Right lobe of liver (tissue), 6 donors: ENCODE results near the gene MYOZ3. TPM values are rescaled to one million over a fixed set of nuclear protein-coding genes. Genes with fewer than 3 reads are reported as not detected.

Source experiments
- ATAC-seq, 4 donors: fragments of 200-7000 bp; cut with Tn5 transposase; one replicate each; pipeline ENCODE4 v1.9.1; 2020; ENCODE audit warnings: mild to moderate bottlenecking in 4 of 4, moderate library complexity in 4 of 4
- DNase-seq, 3 donors: peaks; one replicate each; pipeline ENCODE4 v3.0.0-alpha.2; 2020
- H3K27ac ChIP-seq, 3 donors: fragments of 200-600 bp; one replicate each; pipeline ENCODE4 v1.8.0; 2022
- H3K27me3 ChIP-seq, 2 donors: fragments of 200-600 bp; one replicate each; pipeline ENCODE4 v1.8.0; 2022
- H3K36me3 ChIP-seq, 4 donors: fragments of 200-600 bp; sonication (generic) in 1 of 4; one replicate each; pipeline versions ENCODE4 v1.5.1 to v1.8.0; 2017 to 2022; ENCODE audit warnings: control low read depth in 1 of 4
- H3K4me1 ChIP-seq, 4 donors: fragments of 200-600 bp; sonication (generic) in 1 of 4; one replicate each; pipeline versions ENCODE4 v1.5.1 to v1.8.0; 2017 to 2022; ENCODE audit warnings: control low read depth in 1 of 4
- H3K4me3 ChIP-seq, 3 donors: fragments of 200-600 bp; one replicate each; pipeline ENCODE4 v1.8.0; 2022
- H3K9me3 ChIP-seq, 4 donors: fragments of 200-600 bp; sonication (generic) in 1 of 4; one replicate each; pipeline versions ENCODE4 v1.5.1 to v1.8.0; 2017 to 2022; ENCODE audit warnings: control low read depth in 1 of 4
- POLR2A ChIP-seq: fragments of 450-650 bp; IDR thresholded peaks from one replicate; pipeline ENCODE4 v1.6.1; 2017; ENCODE audit warnings: antibody characterized with exemption, mild to moderate bottlenecking
- WGBS: methylation state at CpG from one replicate; pipeline ENCODE4 v1.1.6; 2018; ENCODE audit warnings: low coverage, low lambda C conversion rate; ENCODE audit not compliant: insufficient coverage; ENCODE audit errors: missing lambda C conversion rate; 5-methylcytosine and 5-hydroxymethylcytosine counted together
- intact Hi-C, 2 donors: fragments of 100-400 bp; cut with DNase I; formaldehyde crosslinking; loops; one replicate each; pipeline versions ENCODE4 v1.11.2 to v1.14.1; 2022
- total RNA-seq, 6 experiments: library from RNA; depleted of rRNA in 2 of 6; stranded (reverse); fragments of >200 nt in 2 of 6; fragmentation: NEBNext Ultra II Directional in 3 of 6; extraction: Animal tissue kit (Norgen Biotek cat#: 25700) in 3 of 6; gene quantifications; one replicate each; pipeline versions ENCODE4 v1.1.0 to v1.2.4, GENCODE V29; 2016 to 2023
- TF ChIP-seq, protein P1 (sequence below), 4 donors: fragments of 200-600 bp in 3 of 4; fragments of 450-650 bp in 1 of 4; IDR thresholded peaks; one replicate each; pipeline versions ENCODE4 v1.5.1 to v1.8.0; 2016 to 2022; ENCODE audit warnings: antibody characterized with exemption in 4 of 4, mild to moderate bottlenecking in 2 of 4
- donor health status: DM: no; HTN: yes; CAD: no.
- donor health status: DM: no; HTN: no; CAD: no.
- donor health status: DM: no; HTN: no; CAD: no.
- donor health status: DM: no; HTN: yes; CAD: no.
- donor health status: DM: no; HTN: yes; CAD: no.

Gene MYOZ3
- total RNA-seq, 6 experiments from 2014 or later, result 0.09 to 0.25 (median 0.12) TPM; not detected in 3

DNA sequence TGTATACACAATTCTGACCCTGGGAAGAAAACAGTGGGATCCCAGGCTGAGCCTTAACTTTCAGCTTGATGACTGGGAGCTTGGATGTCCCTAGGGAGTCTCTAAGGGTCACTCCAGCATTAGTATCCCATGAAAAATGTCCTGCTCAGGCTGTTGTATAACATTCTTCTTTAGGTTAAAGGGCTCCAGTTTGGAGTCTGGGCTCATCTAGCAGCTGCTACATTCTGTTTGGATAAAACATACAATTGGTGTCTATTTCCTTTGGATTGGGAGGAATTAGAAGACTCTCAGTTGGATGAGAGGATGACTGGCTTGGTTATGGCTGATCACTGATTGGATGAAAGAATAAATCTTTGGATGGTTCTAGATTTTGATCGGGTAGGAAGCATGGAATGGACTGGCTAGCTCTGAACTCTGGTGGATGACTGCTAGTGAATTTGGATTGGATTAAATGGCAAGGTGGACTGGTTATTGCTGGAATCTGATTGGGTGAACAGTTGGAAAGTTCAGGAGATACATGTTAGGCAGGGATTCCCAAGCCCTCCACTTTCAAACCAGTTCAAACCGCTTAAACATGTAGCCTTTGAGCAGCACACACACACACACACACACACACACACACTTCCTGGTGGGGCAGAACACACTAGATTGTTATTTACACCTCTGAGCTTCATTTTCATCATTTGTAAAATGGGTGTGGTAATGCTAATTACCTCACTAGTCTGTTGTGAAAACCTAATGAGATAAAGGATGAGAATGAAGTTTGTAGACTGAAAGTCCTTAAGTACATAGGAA is 7.1 kb upstream of the MYOZ3 start:
- Histone ChIP-seq H3K27ac (no peak overlapping the region), H3K36me3 (peaks cover 5 to 28% (median 15%) of the 10 kb centered on the region in 4 donors), H3K4me3 (no peak overlapping the region), H3K27me3 (no peaks in the 10 kb centered on the region), H3K4me1 (peaks cover 0 to 23% (median 5%) of the 10 kb centered on the region in 4 donors), H3K9me3 (no peaks in the 10 kb centered on the region)
- WGBS, result 67% methylated on average over 1 of the region's 2 CpGs
- TF ChIP-seq, protein P1, sequence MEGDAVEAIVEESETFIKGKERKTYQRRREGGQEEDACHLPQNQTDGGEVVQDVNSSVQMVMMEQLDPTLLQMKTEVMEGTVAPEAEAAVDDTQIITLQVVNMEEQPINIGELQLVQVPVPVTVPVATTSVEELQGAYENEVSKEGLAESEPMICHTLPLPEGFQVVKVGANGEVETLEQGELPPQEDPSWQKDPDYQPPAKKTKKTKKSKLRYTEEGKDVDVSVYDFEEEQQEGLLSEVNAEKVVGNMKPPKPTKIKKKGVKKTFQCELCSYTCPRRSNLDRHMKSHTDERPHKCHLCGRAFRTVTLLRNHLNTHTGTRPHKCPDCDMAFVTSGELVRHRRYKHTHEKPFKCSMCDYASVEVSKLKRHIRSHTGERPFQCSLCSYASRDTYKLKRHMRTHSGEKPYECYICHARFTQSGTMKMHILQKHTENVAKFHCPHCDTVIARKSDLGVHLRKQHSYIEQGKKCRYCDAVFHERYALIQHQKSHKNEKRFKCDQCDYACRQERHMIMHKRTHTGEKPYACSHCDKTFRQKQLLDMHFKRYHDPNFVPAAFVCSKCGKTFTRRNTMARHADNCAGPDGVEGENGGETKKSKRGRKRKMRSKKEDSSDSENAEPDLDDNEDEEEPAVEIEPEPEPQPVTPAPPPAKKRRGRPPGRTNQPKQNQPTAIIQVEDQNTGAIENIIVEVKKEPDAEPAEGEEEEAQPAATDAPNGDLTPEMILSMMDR (IDR thresholded peaks at IDR 0.05), result no peak
- TF ChIP-seq POLR2A, result no peak
- intact Hi-C loops, result loop anchor here (5.0 kb wide), 2 partner anchors 77 to 92 kb away; no protein-coding TSS in a partner anchor
- DNase-seq (no peak), ATAC-seq (no peak)

DNA sequence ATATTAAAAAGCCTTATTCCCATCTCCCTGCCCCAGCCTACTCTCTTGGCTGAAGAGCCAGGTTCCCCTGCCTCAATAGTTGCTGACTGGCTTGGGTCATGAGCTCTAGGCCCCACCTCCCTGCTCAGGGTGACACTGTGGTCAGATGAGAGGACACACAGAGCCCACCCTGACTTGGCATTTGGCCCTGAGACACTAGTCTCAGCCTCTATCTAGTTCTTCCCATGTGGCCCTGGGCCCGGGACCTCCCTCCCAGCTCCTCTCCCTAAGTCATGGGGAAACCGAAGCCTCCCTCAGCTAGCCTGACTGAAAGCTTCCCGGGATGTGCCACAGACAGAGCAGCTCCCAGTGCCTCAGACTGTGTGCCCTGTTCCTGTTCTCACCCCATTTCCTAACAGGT is 5.8 kb upstream of the MYOZ3 start:
- no peak for ATAC-seq
- 80% methylated on average over 3 of the region's 3 CpGs for WGBS
- no peak for TF ChIP-seq POLR2A
- TF ChIP-seq, protein P1 (IDR thresholded peaks at IDR 0.05), result no peak
- Histone ChIP-seq H3K4me1 (peaks cover 0 to 23% (median 5%) of the 10 kb centered on the region in 4 donors), H3K4me3 (no peak overlapping the region), H3K27ac (no peak overlapping the region), H3K27me3 (no peaks in the 10 kb centered on the region), H3K36me3 (peaks cover 0 to 15% (median 5%) of the 10 kb centered on the region in 4 donors), H3K9me3 (no peaks in the 10 kb centered on the region)
- intact Hi-C loops, result loop anchor here in 1 of 2 donors (5.0 kb wide), 1 partner anchor 93 kb away; no protein-coding TSS in a partner anchor
- DNase-seq, result peak in 1 of 3 donors; percentile 48

DNA sequence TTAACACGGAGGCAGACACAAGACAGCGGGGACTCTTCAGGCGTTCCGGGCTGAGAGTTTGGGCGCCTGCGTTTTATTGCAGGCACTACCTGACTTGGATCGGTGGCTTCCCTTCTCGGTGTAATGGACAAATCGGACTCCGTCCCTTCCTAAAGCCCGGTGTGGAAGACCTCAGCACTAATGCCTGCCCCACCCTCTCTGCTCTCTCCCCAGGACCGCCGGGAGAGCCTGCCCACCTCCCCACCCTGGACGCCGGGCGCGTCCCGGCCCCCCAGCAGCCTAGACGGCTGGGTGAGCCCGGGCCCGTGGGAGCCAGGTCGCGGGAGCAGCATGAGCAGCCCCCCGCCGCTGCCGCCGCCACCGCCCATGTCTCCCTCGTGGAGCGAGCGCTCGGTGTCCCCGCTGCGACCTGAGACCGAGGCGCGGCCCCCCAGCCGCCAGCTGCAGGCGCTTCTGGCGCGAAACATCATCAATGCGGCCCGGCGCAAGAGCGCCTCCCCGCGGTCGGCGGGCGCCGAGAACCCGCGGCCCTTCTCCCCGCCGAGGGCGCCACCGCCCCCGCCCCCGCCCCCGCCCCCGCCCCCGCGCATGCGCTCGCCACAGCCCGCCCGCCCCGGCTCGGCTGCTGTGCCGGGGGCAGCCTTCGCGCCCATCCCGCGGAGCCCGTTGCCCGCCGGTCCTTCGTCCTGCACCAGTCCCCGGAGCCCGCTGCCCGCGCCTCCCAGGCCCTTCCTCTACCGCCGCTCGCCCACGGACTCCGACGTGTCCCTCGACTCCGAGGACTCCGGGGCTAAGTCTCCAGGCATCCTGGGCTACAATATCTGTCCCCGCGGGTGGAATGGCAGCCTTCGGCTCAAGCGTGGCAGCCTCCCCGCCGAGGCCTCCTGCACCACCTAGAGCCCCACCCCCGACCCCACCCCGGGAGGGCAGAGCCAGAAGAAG is 4.6 kb upstream of the MYOZ3 start:
- peak overlapping the region in 2 of 3 donors; percentile 31 to 59 for H3K27ac ChIP-seq
- peaks cover 0 to 23% (median 5%) of the 10 kb centered on the region in 4 donors for H3K4me1 ChIP-seq
- WGBS, result 10% methylated on average over 6 of the region's 99 CpGs
- ATAC-seq (peak; percentile 68 to 82 (median 74)), DNase-seq (peak; percentile 74 to 80 (median 79))
- intact Hi-C loops, result loop anchor here in 1 of 2 donors (5.0 kb wide), 1 partner anchor 94 kb away; no protein-coding TSS in a partner anchor
- H3K9me3 ChIP-seq, result no peaks in the 10 kb centered on the region
- H3K4me3 ChIP-seq, result peak overlapping the region; percentile 33 to 47 (median 46)
- peak; percentile 6 for TF ChIP-seq POLR2A
- TF ChIP-seq, protein P1 (IDR thresholded peaks at IDR 0.05), result peak; percentile 49 to 92 (median 69)
- H3K27me3 ChIP-seq, result no peaks in the 10 kb centered on the region
- H3K36me3 ChIP-seq, result peaks cover 0 to 6% (median 0%) of the 10 kb centered on the region in 4 donors

DNA sequence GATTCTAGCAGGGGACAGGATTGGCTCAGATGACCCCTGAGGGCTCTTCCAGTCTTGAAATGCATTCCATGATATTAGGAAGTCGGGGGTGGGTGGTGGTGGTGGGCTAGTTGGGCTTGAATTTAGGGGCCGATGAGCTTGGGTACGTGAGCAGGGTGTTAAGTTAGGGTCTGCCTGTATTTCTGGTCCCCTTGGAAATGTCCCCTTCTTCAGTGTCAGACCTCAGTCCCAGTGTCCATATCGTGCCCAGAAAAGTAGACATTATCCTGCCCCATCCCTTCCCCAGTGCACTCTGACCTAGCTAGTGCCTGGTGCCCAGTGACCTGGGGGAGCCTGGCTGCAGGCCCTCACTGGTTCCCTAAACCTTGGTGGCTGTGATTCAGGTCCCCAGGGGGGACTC is 2.9 kb upstream of the MYOZ3 start:
- peak; percentile 19 for TF ChIP-seq POLR2A
- TF ChIP-seq, protein P1 (IDR thresholded peaks at IDR 0.05), result no peak
- H3K4me3 ChIP-seq, result no peak overlapping the region
- DNase-seq (peak in 1 of 3 donors; percentile 50), ATAC-seq (peak; percentile 8 to 28 (median 21))
- H3K27me3 ChIP-seq, result no peaks in the 10 kb centered on the region
- H3K27ac ChIP-seq, result no peak overlapping the region
- intact Hi-C loops, result loop anchor here in 1 of 2 donors (5.0 kb wide), 1 partner anchor 96 kb away; no protein-coding TSS in a partner anchor
- H3K4me1 ChIP-seq, result peaks cover 0 to 23% (median 5%) of the 10 kb centered on the region in 4 donors
- no peaks in the 10 kb centered on the region for H3K9me3 ChIP-seq
- no CpG with 5 or more reads among the region's 4 CpGs for WGBS
- no peaks in the 10 kb centered on the region for H3K36me3 ChIP-seq
